ENCODE data around the gene RARB. TPM values are rescaled to one million over a fixed set of nuclear protein-coding genes. Genes with fewer than 3 reads are reported as not detected.
A peak's percentile ranks its signal among the peaks of the same experiment; 100 is the strongest.

RARB gene
- total and polyA plus RNA-seq, 9 of the 15 experiments (the other 6 are each of a cell fraction or from before 2014, with no cell fraction given): 0.15 to 1.3 (median 0.27) TPM

GRCh38 chr3:25566358-25566920 is 138.4 kb downstream of the RARB start:
- Histone ChIP-seq H3K9me1 (ENCODE audit: control insufficient read depth, insufficient read depth, low read length) (no peaks in the 10 kb centered on the region), H2AFZ (ENCODE audit: low read depth, low read length) (peak overlapping the region; percentile 49; the same call in 1 of the 2 replicates), H3K4me3 (no peak overlapping the region), H3K9ac (ENCODE audit: insufficient read depth in 1 of 2, low read depth in 2 of 2, low read length in 2 of 2) (no peak overlapping the region), H3K4me2 (ENCODE audit: insufficient read depth, low read length) (no peak overlapping the region), H3K27ac (ENCODE audit: extremely low read depth, low read depth, low read length) (no peak overlapping the region), H4K20me1 (replicated peaks; ENCODE audit: control insufficient read depth, insufficient read depth, low read length) (no peaks in the 10 kb centered on the region), H3K9me3 (replicated peaks; ENCODE audit: control insufficient read depth, insufficient read depth, low read depth, low read length) (no peaks in the 10 kb centered on the region), H3K36me3 (ENCODE audit: control insufficient read depth, insufficient read depth, low read length) (no peaks in the 10 kb centered on the region), H3K79me2 (ENCODE audit: control insufficient read depth, insufficient read depth, low read length) (no peaks in the 10 kb centered on the region), H3K27me3 (ENCODE audit: control insufficient read depth in 2 of 2, insufficient read depth in 2 of 2, low read length in 2 of 2) (peaks cover 22 to 47% of the 10 kb centered on the region in 2 experiments), H3K4me1 (replicated peaks in 1 of 2; ENCODE audit: control insufficient read depth in 2 of 2, insufficient read depth in 2 of 2, low read length in 2 of 2) (no peaks in the 10 kb centered on the region)
- no TSS peak for BruUV-seq (replicated peaks)
- ChIA-PET CTCF (ENCODE audit: low intra/inter-chr PET ratio) (no interaction called here), POLR2A (interaction anchor here (0.7 kb wide), 1 partner anchor 145 kb away, joined by 3 read pairs; no protein-coding TSS in a partner anchor)
- ATAC-seq (peak; percentile 68), FAIRE-seq (no peak), DNase-seq (ENCODE audit: extremely low read depth in 1 of 4, low spot score in 3 of 4) (peak in 2 of 4 experiments; percentile 29 to 30)
- in situ Hi-C loops (cut with MboI) (no loop called here), intact Hi-C loops (cut with micrococcal nuclease) (no loop called here)
- WGBS (ENCODE audit: insufficient coverage, low coverage, missing lambda C conversion rate): 6% methylated on average over 5 of the region's 5 CpGs
- TF ChIP-seq C11orf30 (IDR thresholded peaks at IDR 0.05; ENCODE audit: low read depth) (no peak), MCM7 (IDR thresholded peaks at IDR 0.05) (0 out of 4 replicates have a peak, but pooled peaks of 1 of the 2 experiments have one; percentile 30), SIX5 (IDR thresholded peaks at IDR 0.05; ENCODE audit: borderline replicate concordance in 1 of 2, insufficient read depth in 1 of 2, low read depth in 1 of 2, low read length in 2 of 2) (no peak), CTCF (IDR thresholded peaks at IDR 0.05 in 2 of 3, conservative IDR thresholded peaks at IDR 0.05 in 1 of 3; ENCODE audit: insufficient read depth in 2 of 3, low read depth in 1 of 3, low read length in 3 of 3) (0 out of 6 replicates have a peak, but pooled peaks have one; percentile 6 to 18 (median 7))

All from K562 (cell line).